Fibroblast of skin of back (primary cell): ENCODE measurements around the gene CDADC1.
"Not testable (repeated sequence)": the region's sequence is repeated elsewhere in the genome, so short reads cannot be mapped to it uniquely, and the experiment has no call there.

Experiments used
- DNase-seq: peaks from one replicate; pipeline ENCODE4 v3.0.0-alpha.2; 2013

The CDADC1 gene

DNA sequence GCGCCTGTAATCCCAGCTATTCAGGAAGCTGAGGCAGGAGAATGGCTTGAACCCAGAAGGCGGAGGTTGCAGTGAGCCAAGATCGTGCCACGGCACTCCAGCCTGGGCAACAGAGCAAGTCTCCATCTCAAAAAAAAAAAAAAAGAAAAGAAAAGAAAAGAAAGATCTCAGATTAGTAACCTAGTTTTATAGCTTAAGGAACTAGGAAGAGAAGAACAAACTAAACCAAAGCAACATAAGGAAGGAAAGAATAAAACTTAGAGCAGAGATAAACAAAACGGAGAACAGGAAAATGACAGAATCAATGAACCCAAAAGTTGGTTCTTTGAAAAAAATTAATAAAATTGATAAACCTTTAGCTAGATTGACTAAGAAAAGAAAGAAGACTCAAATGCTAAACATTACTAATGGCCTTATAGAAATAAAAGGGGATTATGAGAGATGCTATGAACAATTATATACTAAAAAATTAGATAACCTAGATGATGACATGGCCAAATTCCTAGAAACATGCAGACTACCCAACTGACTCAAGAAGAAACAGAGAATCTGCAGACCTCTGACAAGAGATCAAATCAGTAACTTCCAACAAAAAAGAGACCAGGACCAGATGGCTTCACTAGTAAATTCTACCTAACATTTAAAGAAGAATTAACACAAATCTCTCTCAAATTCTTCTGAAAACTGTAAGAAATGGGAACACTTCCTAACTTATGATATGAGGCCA, 68.2 kb downstream of the CDADC1 start:
- DNase-seq, result no peak

DNA sequence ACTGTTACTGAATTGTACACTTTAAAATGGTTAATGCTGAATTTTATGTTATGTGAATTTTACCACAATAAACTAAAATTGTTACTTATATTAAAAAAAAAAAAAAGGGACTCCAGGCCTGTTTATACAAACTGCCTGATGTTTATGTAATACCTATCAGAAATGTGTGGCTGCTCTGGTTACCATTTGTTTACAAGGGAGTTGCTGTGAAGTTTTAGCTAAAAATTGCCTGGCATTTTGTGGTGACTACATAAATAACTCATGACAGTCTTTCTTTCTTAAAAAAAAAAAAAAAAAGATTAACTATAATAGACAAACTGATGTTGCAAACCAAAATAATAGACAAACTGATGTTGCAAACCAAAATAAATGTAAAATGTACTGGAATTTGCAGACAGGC, 71.8 kb downstream of the CDADC1 start:
- peak; percentile 43 for DNase-seq

DNA sequence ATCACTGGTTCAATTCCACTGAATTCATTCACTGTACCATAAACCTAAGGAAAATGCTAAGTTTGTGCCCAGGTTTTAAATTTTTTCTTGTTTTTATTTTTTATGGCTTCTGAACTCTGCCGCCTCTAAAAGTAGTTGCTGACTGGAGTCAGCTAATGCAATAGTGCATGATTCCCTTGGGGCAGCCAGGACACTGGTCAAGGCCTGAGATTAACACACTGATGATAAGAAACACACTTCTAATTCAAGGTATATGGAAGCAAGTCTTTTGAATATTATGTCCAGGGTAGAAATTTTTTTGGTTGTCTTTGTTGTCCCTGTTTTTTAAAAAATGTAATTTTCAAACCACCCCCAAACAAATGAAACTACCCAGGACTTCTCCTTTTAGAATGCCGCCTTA, 72.2 kb downstream of the CDADC1 start:
- no peak for DNase-seq

- DNase-seq, result no peak
Observed at GRCh38 chr13:49320975-49321374, 73.2 kb downstream of the CDADC1 start.

DNA sequence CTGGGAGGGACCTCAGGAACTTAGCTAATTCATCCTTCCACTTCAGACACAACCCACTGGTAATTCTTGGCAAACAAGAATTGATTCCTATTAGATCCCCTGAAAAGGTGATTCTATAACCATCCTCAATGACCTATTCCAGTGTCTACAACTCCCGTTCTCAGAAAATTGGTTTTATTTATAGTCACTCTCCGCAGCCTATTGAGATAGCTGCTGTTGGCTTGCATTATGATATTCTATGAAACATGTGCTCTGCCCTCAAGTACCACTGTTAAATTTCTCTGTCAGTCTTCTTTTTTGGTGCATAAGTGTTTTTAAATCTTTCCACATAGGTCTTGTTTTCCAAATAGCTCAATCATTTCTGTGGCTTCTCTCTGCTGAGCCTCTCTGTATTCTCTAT, 75.0 kb downstream of the CDADC1 start:
- DNase-seq, result no peak

DNA sequence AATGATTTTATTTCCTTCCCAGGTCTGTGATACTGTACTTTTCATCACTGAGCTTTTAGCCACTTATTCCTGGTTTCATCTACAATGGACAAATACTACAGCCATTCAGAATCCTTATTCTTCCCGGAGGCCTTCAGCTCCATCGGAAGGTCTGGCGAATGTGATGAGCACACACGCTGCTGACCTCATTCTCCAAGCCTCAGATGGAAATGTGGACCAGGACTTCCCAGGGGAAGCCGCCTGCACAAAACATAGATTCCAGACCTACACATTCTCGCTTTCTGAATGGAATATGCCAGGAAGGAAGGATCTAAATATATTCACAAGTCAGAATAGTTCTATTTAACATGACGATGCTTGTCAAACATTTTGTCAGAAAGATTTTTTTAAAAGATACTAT, 75.6 kb downstream of the CDADC1 start:
- no peak for DNase-seq

- no peak for DNase-seq
Observed at GRCh38 chr13:49326222-49326917, 78.6 kb downstream of the CDADC1 start.

GRCh38 chr13:49327145-49327544, 79.4 kb downstream of the CDADC1 start:
- not testable (repeated sequence) for DNase-seq

DNA sequence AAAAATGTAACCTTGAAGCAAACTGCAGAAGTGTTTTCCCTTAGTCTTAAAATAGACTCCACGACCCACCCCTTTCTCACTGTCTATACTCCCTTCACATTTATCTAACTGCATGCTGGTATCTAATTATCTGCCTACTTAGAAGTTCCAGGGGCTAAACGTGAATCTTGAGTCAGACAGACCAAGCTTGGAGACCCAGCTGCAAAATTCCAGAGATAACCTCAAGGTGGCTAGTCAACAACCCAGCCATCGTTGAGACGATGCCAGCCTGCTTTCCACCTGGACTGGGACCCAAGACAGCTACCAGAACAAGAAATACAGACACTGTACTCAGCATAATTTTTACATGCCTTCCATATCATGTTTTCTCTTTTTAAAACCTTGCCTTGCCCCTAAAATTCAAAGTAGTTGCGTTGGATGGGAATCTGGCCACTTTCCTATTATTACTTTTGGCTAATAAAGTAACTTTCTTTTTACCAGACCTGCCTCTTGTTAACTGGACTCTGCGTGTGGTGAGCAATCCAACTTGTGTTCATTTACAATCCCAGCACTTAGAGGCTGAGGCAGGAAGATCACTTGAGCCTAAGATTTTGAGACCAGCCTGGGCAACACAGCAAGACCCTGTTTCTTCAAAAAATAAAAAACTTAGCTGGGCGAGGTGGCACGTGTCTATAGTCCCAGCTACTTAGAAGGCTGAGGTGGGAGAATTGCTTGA, 82.3 kb downstream of the CDADC1 start:
- DNase-seq, result no peak

DNA sequence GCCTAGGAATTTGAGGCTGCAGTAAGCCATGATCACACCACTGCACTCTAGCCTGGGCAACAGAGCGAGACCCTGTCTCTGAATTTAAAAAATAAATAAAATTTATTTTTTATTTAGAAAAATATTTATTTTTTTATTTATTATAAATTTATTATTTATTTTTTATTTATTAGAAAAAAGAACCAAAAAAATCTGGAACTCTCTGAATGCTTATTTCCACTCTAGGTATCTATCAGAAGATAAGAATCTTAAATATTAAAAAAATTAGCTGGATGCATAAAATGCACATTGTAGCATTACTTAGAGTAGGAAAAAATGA, 82.8 kb downstream of the CDADC1 start:
- DNase-seq, result no peak

- no peak for DNase-seq
Observed at GRCh38 chr13:49336655-49337054, 88.9 kb downstream of the CDADC1 start.

DNA sequence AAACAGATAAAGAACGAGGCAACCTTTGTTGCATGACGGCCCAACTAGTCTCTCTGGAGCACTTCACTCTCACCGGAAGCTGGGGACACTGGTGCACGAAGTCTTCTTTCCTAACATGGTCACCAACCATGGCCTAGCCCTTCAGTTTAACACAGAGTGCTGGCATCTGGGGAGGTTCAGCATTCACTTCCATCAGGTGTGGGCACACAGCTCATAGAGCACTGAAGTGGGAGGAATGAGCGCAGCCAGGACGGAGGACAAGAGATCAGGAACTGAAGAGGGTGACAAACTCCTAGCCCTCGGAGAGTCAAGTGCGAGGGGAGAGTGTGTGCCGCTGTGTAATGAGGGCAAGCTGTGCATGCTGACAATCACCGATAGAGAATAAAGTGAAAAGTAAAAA, 92.4 kb downstream of the CDADC1 start:
- no peak for DNase-seq

- DNase-seq, result no peak
Observed at GRCh38 chr13:49341517-49341916, 93.8 kb downstream of the CDADC1 start.

GRCh38 chr13:49341941-49342340, 94.2 kb downstream of the CDADC1 start:
- DNase-seq, result no peak

- peak; percentile 33 for DNase-seq
Observed at GRCh38 chr13:49342454-49342853, 94.7 kb downstream of the CDADC1 start.
